ENCODE results near the gene NOXRED1.

DNA sequence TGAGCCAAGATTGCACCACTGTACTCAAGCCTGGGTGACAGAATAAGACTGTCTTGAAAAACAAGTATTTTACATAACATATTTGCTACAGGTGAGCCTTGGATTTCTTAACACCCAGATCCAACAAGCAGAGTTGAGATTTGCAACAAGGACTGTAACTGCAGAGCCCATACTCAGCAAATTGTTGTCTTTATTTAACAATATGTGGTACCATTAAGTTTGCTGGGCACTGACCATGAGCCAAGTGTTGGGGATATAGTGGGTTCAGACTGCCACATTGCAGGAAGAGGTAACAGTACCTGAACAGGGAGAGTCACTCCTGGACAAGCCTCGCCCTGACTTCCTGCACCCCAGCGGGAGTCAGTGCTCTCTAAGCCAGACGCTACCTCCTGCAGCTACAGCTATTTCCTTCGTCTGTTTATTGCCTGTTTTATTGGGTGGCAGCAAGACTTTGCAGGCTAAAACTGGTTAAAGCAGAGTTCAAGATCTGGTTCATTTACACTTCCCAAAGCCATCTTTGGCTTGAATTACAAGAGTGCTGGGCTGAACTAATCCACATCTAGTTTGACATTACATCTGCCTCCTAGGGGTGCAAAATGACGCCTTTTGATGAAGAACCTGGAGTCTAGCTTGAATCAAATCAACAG is 47.0 kb upstream of the NOXRED1 start:
- TF ChIP-seq POLR2AphosphoS5 (IDR thresholded peaks at IDR 0.05), result no peak
- TF ChIP-seq, protein P1, sequence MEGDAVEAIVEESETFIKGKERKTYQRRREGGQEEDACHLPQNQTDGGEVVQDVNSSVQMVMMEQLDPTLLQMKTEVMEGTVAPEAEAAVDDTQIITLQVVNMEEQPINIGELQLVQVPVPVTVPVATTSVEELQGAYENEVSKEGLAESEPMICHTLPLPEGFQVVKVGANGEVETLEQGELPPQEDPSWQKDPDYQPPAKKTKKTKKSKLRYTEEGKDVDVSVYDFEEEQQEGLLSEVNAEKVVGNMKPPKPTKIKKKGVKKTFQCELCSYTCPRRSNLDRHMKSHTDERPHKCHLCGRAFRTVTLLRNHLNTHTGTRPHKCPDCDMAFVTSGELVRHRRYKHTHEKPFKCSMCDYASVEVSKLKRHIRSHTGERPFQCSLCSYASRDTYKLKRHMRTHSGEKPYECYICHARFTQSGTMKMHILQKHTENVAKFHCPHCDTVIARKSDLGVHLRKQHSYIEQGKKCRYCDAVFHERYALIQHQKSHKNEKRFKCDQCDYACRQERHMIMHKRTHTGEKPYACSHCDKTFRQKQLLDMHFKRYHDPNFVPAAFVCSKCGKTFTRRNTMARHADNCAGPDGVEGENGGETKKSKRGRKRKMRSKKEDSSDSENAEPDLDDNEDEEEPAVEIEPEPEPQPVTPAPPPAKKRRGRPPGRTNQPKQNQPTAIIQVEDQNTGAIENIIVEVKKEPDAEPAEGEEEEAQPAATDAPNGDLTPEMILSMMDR (IDR thresholded peaks at IDR 0.05), result no peak
- no peak for TF ChIP-seq POLR2A (IDR thresholded peaks at IDR 0.05)
